ENCODE measurements around the gene PCSK1N. TPM values are rescaled to one million over a fixed set of nuclear protein-coding genes. Genes with fewer than 3 reads are reported as not detected.

PCSK1N gene
- total and polyA plus RNA-seq, 9 of the 15 experiments (the other 6 are each of a cell fraction or from before 2014, with no cell fraction given): 0.07 to 0.55 (median 0.54) TPM; not detected in 6

DNA sequence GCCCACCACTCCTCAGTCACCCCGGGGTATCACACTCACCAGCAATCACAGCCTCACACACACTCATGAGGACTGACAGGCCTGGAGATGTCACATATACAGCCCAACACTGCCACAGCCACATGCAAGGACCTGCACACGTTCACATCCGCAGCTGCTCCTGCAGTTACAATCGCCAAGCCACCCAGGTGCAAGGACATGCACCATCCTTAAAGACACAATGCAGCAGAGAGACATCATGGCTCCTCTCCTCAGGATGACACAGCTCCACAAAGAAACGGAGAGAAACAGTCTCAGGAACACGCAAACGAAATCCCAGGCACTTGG is 1.1 kb downstream of the PCSK1N start:
- WGBS (ENCODE audit: insufficient coverage, low coverage, missing lambda C conversion rate): 33% methylated on average over 1 of the region's 7 CpGs
- no peak overlapping the region for H3K4me2 ChIP-seq (ENCODE audit: insufficient read depth, low read length)
- H3K79me2 ChIP-seq (ENCODE audit: control insufficient read depth, insufficient read depth, low read length): no peaks in the 10 kb centered on the region
- DNase-seq (ENCODE audit: extremely low read depth in 1 of 4, low spot score in 3 of 4): no peak
- TF ChIP-seq POLR2AphosphoS5 (IDR thresholded peaks at IDR 0.05; ENCODE audit: control insufficient read depth, insufficient read depth, low read depth, low read length) (no peak), ZNF57 (CRISPR knock-in tag; IDR thresholded peaks at IDR 0.05) (no peak), FOXA1 (IDR thresholded peaks at IDR 0.05; ENCODE audit: borderline replicate concordance) (no peak), MTA1 (IDR thresholded peaks at IDR 0.05; ENCODE audit: borderline replicate concordance) (no peak), HLTF (IDR thresholded peaks at IDR 0.05) (no peak), KLF10 (CRISPR knock-in tag; IDR thresholded peaks at IDR 0.05) (no peak), ZNF354B (CRISPR knock-in tag; IDR thresholded peaks at IDR 0.05) (no peak), FIP1L1 (IDR thresholded peaks at IDR 0.05; ENCODE audit: low read depth, low read length, poor library complexity, severe bottlenecking) (no peak), ZBTB17 (CRISPR knock-in tag; IDR thresholded peaks at IDR 0.05) (no peak), BCL6 (CRISPR knock-in tag; IDR thresholded peaks at IDR 0.05) (no peak), ZC3H11A (IDR thresholded peaks at IDR 0.05; ENCODE audit: low read depth, low read length) (no peak), ZFP1 (CRISPR knock-in tag; IDR thresholded peaks at IDR 0.05) (no peak), ZNF445 (CRISPR knock-in tag; IDR thresholded peaks at IDR 0.05; ENCODE audit: low read depth) (no peak), NELFE (IDR thresholded peaks at IDR 0.05; ENCODE audit: insufficient read depth, insufficient read length) (no peak), CBX5 (IDR thresholded peaks at IDR 0.05; ENCODE audit: borderline replicate concordance, low read depth) (no peak), MYBL2 (IDR thresholded peaks at IDR 0.05; ENCODE audit: low read depth) (no peak), MYBL2 (CRISPR knock-in tag; IDR thresholded peaks at IDR 0.05; ENCODE audit: borderline replicate concordance) (no peak), NR2F6 (CRISPR knock-in tag; IDR thresholded peaks at IDR 0.05) (no peak)
- TF ChIP-seq, protein P1, sequence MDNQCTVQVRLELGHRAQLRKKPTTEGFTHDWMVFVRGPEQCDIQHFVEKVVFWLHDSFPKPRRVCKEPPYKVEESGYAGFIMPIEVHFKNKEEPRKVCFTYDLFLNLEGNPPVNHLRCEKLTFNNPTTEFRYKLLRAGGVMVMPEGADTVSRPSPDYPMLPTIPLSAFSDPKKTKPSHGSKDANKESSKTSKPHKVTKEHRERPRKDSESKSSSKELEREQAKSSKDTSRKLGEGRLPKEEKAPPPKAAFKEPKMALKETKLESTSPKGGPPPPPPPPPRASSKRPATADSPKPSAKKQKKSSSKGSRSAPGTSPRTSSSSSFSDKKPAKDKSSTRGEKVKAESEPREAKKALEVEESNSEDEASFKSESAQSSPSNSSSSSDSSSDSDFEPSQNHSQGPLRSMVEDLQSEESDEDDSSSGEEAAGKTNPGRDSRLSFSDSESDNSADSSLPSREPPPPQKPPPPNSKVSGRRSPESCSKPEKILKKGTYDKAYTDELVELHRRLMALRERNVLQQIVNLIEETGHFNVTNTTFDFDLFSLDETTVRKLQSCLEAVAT (IDR thresholded peaks at IDR 0.05): no peak
- TF ChIP-seq, protein P2, sequence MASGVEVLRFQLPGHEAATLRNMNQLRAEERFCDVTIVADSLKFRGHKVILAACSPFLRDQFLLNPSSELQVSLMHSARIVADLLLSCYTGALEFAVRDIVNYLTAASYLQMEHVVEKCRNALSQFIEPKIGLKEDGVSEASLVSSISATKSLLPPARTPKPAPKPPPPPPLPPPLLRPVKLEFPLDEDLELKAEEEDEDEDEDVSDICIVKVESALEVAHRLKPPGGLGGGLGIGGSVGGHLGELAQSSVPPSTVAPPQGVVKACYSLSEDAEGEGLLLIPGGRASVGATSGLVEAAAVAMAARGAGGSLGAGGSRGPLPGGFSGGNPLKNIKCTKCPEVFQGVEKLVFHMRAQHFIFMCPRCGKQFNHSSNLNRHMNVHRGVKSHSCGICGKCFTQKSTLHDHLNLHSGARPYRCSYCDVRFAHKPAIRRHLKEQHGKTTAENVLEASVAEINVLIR (CRISPR knock-in tag; IDR thresholded peaks at IDR 0.05): no peak
- TF ChIP-seq, protein P3, sequence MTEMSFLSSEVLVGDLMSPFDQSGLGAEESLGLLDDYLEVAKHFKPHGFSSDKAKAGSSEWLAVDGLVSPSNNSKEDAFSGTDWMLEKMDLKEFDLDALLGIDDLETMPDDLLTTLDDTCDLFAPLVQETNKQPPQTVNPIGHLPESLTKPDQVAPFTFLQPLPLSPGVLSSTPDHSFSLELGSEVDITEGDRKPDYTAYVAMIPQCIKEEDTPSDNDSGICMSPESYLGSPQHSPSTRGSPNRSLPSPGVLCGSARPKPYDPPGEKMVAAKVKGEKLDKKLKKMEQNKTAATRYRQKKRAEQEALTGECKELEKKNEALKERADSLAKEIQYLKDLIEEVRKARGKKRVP (CRISPR knock-in tag; IDR thresholded peaks at IDR 0.05): no peak
- no peaks in the 10 kb centered on the region for H3K9me3 ChIP-seq (replicated peaks; ENCODE audit: control insufficient read depth, insufficient read depth, low read depth, low read length)
- in situ Hi-C loops (cut with MboI): no loop called here
- no peak overlapping the region for H3K9ac ChIP-seq (ENCODE audit: insufficient read depth in 1 of 2, low read depth in 2 of 2, low read length in 2 of 2)
- CTCF ChIA-PET (ENCODE audit: low intra/inter-chr PET ratio): no interaction called here
- H3K4me3 ChIP-seq: no peak overlapping the region
- H3K4me1 ChIP-seq (replicated peaks in 1 of 2; ENCODE audit: control insufficient read depth in 2 of 2, insufficient read depth in 2 of 2, low read length in 2 of 2): peaks cover 0 to 18% of the 10 kb centered on the region in 2 experiments; a peak in 2 of 5 replicates
- no TSS peak for BruUV-seq (replicated peaks)
- POLR2A ChIA-PET: interaction anchor here (0.5 to 0.6 kb wide), 2 partner anchors 138 to 265 kb away, joined by 3 read pairs; partner anchors contain the start of gene KCND1
- H3K27ac ChIP-seq (ENCODE audit: extremely low read depth, low read depth, low read length): no peak overlapping the region
- ATAC-seq: no peak
- H3K27me3 ChIP-seq (ENCODE audit: control insufficient read depth in 2 of 2, insufficient read depth in 2 of 2, low read length in 2 of 2): no peaks in the 10 kb centered on the region
- H3K36me3 ChIP-seq (ENCODE audit: control insufficient read depth, insufficient read depth, low read length): no peaks in the 10 kb centered on the region
- no peak for FAIRE-seq
- intact Hi-C loops (cut with micrococcal nuclease): no loop called here
- no peaks in the 10 kb centered on the region for H4K20me1 ChIP-seq (replicated peaks; ENCODE audit: control insufficient read depth, insufficient read depth, low read length)
- no peaks in the 10 kb centered on the region for H3K9me1 ChIP-seq (ENCODE audit: control insufficient read depth, insufficient read depth, low read length)
- H2AFZ ChIP-seq (ENCODE audit: low read depth, low read length): no peak overlapping the region

Data from K562 (cell line).